GM12878 (cell line): ENCODE measurements around the gene ZNF169. TPM values are rescaled to one million over a fixed set of nuclear protein-coding genes. Genes with fewer than 3 reads are reported as not detected.

ENCODE experiments used
- ATF3 ChIP-seq: IDR thresholded peaks from 2 replicates; pipeline ENCODE4 v1.6.1; 2011; ENCODE audit warnings: low read depth, mild to moderate bottlenecking, low read length, moderate library complexity, borderline replicate concordance; ENCODE audit errors: extremely low read depth
- ATF7 ChIP-seq: fragments of 450-650 bp; IDR thresholded peaks from 2 replicates; pipeline ENCODE4 v1.6.1; 2016; ENCODE audit warnings: low read depth, mild to moderate bottlenecking
- BHLHE40 ChIP-seq, 2 experiments: fragments of 450-650 bp in 1 of 2; IDR thresholded peaks; 2 replicates each; pipeline ENCODE4 v1.6.1; 2011 to 2017; ENCODE audit warnings: low read depth in 2 of 2, borderline replicate concordance in 1 of 2, improper control_type of control experiment in 1 of 2, low read length in 1 of 2, mild to moderate bottlenecking in 1 of 2
- CHD1 ChIP-seq: IDR thresholded peaks from 2 replicates; pipeline ENCODE4 v1.6.1; 2012; ENCODE audit warnings: low read depth, low read length, improper control_type of control experiment
- FOXK2 ChIP-seq: fragments of 450-650 bp; IDR thresholded peaks from 2 replicates; pipeline ENCODE4 v1.6.1; 2017; ENCODE audit warnings: mild to moderate bottlenecking, moderate library complexity
- JUNB ChIP-seq: IDR thresholded peaks from 2 replicates; pipeline ENCODE4 v1.6.1; 2016; ENCODE audit warnings: antibody characterized with exemption, mild to moderate bottlenecking
- JUND ChIP-seq: IDR thresholded peaks from 2 replicates; pipeline ENCODE4 v1.6.1; 2012; ENCODE audit warnings: low read depth, mild to moderate bottlenecking, low read length, improper control_type of control experiment, moderate library complexity
- NFYA ChIP-seq: IDR thresholded peaks from 2 replicates; pipeline ENCODE4 v1.6.1; 2011; ENCODE audit warnings: low read depth, mild to moderate bottlenecking, low read length, improper control_type of control experiment, borderline replicate concordance
- ZSCAN29 ChIP-seq: fragments of 450-650 bp; IDR thresholded peaks from 2 replicates; pipeline ENCODE4 v1.6.1; 2017; ENCODE audit warnings: mild to moderate bottlenecking, moderate library complexity
- polyA plus RNA-seq, 11 experiments: library from polyadenylated mRNA; depleted of rRNA in 4 of 11; unstranded in 6 of 11; stranded (reverse) in 5 of 11; fragments of >200 nt; fragmentation: Nextera tagmentation in 4 of 11; fragmentation: Illumina TruSeq in 1 of 11; extraction: Ambion mirVana in 4 of 11; extraction: Trizol in 1 of 11; gene quantifications; 1 replicate in 1 of 11; 2 replicates in 10 of 11; pipeline versions ENCODE4 v1.2.1 to v1.2.3, GENCODE V29; 2011 to 2016; ENCODE audit warnings: inconsistent platforms in 2 of 11, missing spikeins in 2 of 11, low read depth in 1 of 11
- total RNA-seq, 4 experiments: library from RNA; depleted of rRNA in 3 of 4; stranded (reverse); fragments of >200 nt in 3 of 4; fragmentation: Illumina TruSeq in 1 of 4; extraction: Trizol in 1 of 4; gene quantifications; 2 replicates each; pipeline versions ENCODE4 v1.2.1 to v1.2.3, GENCODE V29; 2013 to 2021
- TF ChIP-seq, protein P1 (sequence below): IDR thresholded peaks from 2 replicates; pipeline ENCODE4 v1.6.1; 2012; ENCODE audit warnings: mild to moderate bottlenecking, low read depth, low read length

The ZNF169 gene
- total and polyA plus RNA-seq, 10 of the 15 experiments (the other 5 are each of a cell fraction or from before 2014, with no cell fraction given), result 2.2 to 15.7 (median 5.8) TPM

GRCh38 chr9:94259077-94259862, at the start of gene ZNF169 (continued):
- TF ChIP-seq, protein P1, sequence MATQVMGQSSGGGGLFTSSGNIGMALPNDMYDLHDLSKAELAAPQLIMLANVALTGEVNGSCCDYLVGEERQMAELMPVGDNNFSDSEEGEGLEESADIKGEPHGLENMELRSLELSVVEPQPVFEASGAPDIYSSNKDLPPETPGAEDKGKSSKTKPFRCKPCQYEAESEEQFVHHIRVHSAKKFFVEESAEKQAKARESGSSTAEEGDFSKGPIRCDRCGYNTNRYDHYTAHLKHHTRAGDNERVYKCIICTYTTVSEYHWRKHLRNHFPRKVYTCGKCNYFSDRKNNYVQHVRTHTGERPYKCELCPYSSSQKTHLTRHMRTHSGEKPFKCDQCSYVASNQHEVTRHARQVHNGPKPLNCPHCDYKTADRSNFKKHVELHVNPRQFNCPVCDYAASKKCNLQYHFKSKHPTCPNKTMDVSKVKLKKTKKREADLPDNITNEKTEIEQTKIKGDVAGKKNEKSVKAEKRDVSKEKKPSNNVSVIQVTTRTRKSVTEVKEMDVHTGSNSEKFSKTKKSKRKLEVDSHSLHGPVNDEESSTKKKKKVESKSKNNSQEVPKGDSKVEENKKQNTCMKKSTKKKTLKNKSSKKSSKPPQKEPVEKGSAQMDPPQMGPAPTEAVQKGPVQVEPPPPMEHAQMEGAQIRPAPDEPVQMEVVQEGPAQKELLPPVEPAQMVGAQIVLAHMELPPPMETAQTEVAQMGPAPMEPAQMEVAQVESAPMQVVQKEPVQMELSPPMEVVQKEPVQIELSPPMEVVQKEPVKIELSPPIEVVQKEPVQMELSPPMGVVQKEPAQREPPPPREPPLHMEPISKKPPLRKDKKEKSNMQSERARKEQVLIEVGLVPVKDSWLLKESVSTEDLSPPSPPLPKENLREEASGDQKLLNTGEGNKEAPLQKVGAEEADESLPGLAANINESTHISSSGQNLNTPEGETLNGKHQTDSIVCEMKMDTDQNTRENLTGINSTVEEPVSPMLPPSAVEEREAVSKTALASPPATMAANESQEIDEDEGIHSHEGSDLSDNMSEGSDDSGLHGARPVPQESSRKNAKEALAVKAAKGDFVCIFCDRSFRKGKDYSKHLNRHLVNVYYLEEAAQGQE, result no peak
- TF ChIP-seq CHD1, result no peak
- no peak; a peak in 1 of 4 replicates for TF ChIP-seq BHLHE40 (IDR thresholded peaks at IDR 0.05; ENCODE audit: borderline replicate concordance in 1 of 2, low read depth in 2 of 2, low read length in 1 of 2)
- no peak for TF ChIP-seq ZSCAN29
- TF ChIP-seq NFYA, result no peak
- TF ChIP-seq JUNB, result no peak
- TF ChIP-seq JUND, result no peak
- no peak for TF ChIP-seq ATF3
- no peak for TF ChIP-seq ATF7
- TF ChIP-seq FOXK2, result no peak
